Measurements from ENCODE around the gene GATB. TPM values are rescaled to one million over a fixed set of nuclear protein-coding genes. Genes with fewer than 3 reads are reported as not detected.

Gene GATB
- polyA plus RNA-seq, 3 donors, result 5.5 to 12.2 (median 9.0) TPM

GRCh38 chr4:151644622-151645021, 116.2 kb downstream of the GATB start:
- TF ChIP-seq, protein P1, sequence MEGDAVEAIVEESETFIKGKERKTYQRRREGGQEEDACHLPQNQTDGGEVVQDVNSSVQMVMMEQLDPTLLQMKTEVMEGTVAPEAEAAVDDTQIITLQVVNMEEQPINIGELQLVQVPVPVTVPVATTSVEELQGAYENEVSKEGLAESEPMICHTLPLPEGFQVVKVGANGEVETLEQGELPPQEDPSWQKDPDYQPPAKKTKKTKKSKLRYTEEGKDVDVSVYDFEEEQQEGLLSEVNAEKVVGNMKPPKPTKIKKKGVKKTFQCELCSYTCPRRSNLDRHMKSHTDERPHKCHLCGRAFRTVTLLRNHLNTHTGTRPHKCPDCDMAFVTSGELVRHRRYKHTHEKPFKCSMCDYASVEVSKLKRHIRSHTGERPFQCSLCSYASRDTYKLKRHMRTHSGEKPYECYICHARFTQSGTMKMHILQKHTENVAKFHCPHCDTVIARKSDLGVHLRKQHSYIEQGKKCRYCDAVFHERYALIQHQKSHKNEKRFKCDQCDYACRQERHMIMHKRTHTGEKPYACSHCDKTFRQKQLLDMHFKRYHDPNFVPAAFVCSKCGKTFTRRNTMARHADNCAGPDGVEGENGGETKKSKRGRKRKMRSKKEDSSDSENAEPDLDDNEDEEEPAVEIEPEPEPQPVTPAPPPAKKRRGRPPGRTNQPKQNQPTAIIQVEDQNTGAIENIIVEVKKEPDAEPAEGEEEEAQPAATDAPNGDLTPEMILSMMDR (IDR thresholded peaks at IDR 0.05), result peak; percentile 34

GRCh38 chr4:151643564-151643963, 117.2 kb downstream of the GATB start:
- H2AFZ ChIP-seq (ENCODE audit: insufficient read depth, low read depth, low read length, poor library complexity, severe bottlenecking), result no peak overlapping the region
- H3K4me1 ChIP-seq (ENCODE audit: control insufficient read depth in 1 of 2, insufficient read depth in 2 of 2, low read length in 2 of 2), result no peaks in the 10 kb centered on the region
- H3K9ac ChIP-seq (ENCODE audit: insufficient read depth, low read length, poor library complexity, severe bottlenecking), result no peak overlapping the region
- H3K27me3 Mint-ChIP-seq (ENCODE audit: low read depth in 3 of 3), result peaks cover 0 to 5% (median 0%) of the 10 kb centered on the region in 3 donors
- H3K36me3 ChIP-seq (replicated peaks in 1 of 2; ENCODE audit: control insufficient read depth in 1 of 2, insufficient read depth in 2 of 2, low read length in 2 of 2), result no peaks in the 10 kb centered on the region
- no peak overlapping the region for H3K27ac ChIP-seq (ENCODE audit: low read depth in 1 of 2, low read length in 2 of 2)
- H3K36me3 Mint-ChIP-seq, result no peaks in the 10 kb centered on the region
- peaks cover 6% of the 10 kb centered on the region for H3K4me1 Mint-ChIP-seq
- no peak overlapping the region for H3K4me2 ChIP-seq (replicated peaks; ENCODE audit: extremely low read depth, low read length, poor library complexity, severe bottlenecking)
- no peak for DNase-seq
- no CpG with 5 or more reads among the region's 4 CpGs for WGBS (ENCODE audit: insufficient coverage)
- intact Hi-C loops (cut with micrococcal nuclease), result no loop called here
- H3K4me3 Mint-ChIP-seq, result no peak overlapping the region
- TF ChIP-seq, protein P1 (IDR thresholded peaks at IDR 0.05), result no peak
- H3K27me3 ChIP-seq (ENCODE audit: control insufficient read depth in 2 of 2, insufficient read depth in 2 of 2, low read length in 2 of 2), result peaks cover 0 to 2% of the 10 kb centered on the region in 2 donors
- H3K4me3 ChIP-seq (replicated peaks in 1 of 3; ENCODE audit: low read depth in 2 of 3, low read length in 3 of 3), result no peak overlapping the region
- no peaks in the 10 kb centered on the region for H3K9me3 ChIP-seq (replicated peaks in 1 of 2; ENCODE audit: control insufficient read depth in 1 of 2, insufficient read depth in 1 of 2, low read length in 2 of 2)
- H3K79me2 ChIP-seq (ENCODE audit: insufficient read depth, low read length), result no peaks in the 10 kb centered on the region
- no peaks in the 10 kb centered on the region for H4K20me1 ChIP-seq (ENCODE audit: insufficient read depth, low read length)
- H3K9me3 Mint-ChIP-seq, result no peaks in the 10 kb centered on the region
- H3K27ac Mint-ChIP-seq, result no peak overlapping the region

More at GRCh38 chr4:151644622-151645021, 116.2 kb downstream of the GATB start:
- Histone ChIP-seq H3K4me3 (replicated peaks in 1 of 3; ENCODE audit: low read depth in 2 of 3, low read length in 3 of 3) (no peak overlapping the region), H3K27ac (ENCODE audit: low read depth in 1 of 2, low read length in 2 of 2) (no peak overlapping the region), H3K79me2 (ENCODE audit: insufficient read depth, low read length) (no peaks in the 10 kb centered on the region), H3K4me2 (replicated peaks; ENCODE audit: extremely low read depth, low read length, poor library complexity, severe bottlenecking) (no peak overlapping the region), H3K4me1 (ENCODE audit: control insufficient read depth in 1 of 2, insufficient read depth in 2 of 2, low read length in 2 of 2) (no peaks in the 10 kb centered on the region), H4K20me1 (ENCODE audit: insufficient read depth, low read length) (no peaks in the 10 kb centered on the region), H2AFZ (ENCODE audit: insufficient read depth, low read depth, low read length, poor library complexity, severe bottlenecking) (no peak overlapping the region), H3K9me3 (replicated peaks in 1 of 2; ENCODE audit: control insufficient read depth in 1 of 2, insufficient read depth in 1 of 2, low read length in 2 of 2) (no peaks in the 10 kb centered on the region), H3K36me3 (replicated peaks in 1 of 2; ENCODE audit: control insufficient read depth in 1 of 2, insufficient read depth in 2 of 2, low read length in 2 of 2) (no peaks in the 10 kb centered on the region), H3K27me3 (ENCODE audit: control insufficient read depth in 2 of 2, insufficient read depth in 2 of 2, low read length in 2 of 2) (peaks cover 0 to 2% of the 10 kb centered on the region in 2 donors), H3K9ac (ENCODE audit: insufficient read depth, low read length, poor library complexity, severe bottlenecking) (no peak overlapping the region)
- DNase-seq, result no peak
- H3K4me1 Mint-ChIP-seq, result peaks cover 6% of the 10 kb centered on the region
- H3K27ac Mint-ChIP-seq, result peak overlapping the region in 1 of 7 donors; percentile 62
- WGBS (ENCODE audit: insufficient coverage), result 48% methylated on average over 3 of the region's 3 CpGs
- H3K27me3 Mint-ChIP-seq (ENCODE audit: low read depth in 3 of 3), result peaks cover 0 to 3% (median 0%) of the 10 kb centered on the region in 3 donors
- intact Hi-C loops (cut with micrococcal nuclease), result no loop called here
- H3K36me3 Mint-ChIP-seq, result no peaks in the 10 kb centered on the region
- H3K9me3 Mint-ChIP-seq, result peaks cover 0 to 1% (median 0%) of the 10 kb centered on the region in 7 donors
- no peak overlapping the region for H3K4me3 Mint-ChIP-seq

Data from CD14-positive monocyte (primary cell).